Suppressor macrophage (primary cell): ENCODE data around the gene SLC4A2.

Source experiments
- DNase-seq, 4 experiments: peaks; one replicate each; pipeline ENCODE4 v3.0.0-alpha.2; 2020 to 2022

Gene SLC4A2

GRCh38 chr7:151115836-151116418 is 56.5 kb downstream of the SLC4A2 start:
- DNase-seq, result no peak

GRCh38 chr7:151116603-151117440 is 57.4 kb downstream of the SLC4A2 start:
- no peak for DNase-seq

GRCh38 chr7:151117565-151117964 is 58.2 kb downstream of the SLC4A2 start:
- DNase-seq, result no peak

GRCh38 chr7:151118108-151119054 is 59.0 kb downstream of the SLC4A2 start:
- DNase-seq, result no peak

- DNase-seq, result no peak
Measured at GRCh38 chr7:151119055-151119415, 59.6 kb downstream of the SLC4A2 start.

GRCh38 chr7:151119902-151120301 is 60.5 kb downstream of the SLC4A2 start:
- DNase-seq, result no peak

GRCh38 chr7:151120896-151121295 is 61.5 kb downstream of the SLC4A2 start:
- DNase-seq, result no peak

GRCh38 chr7:151121380-151122170 is 62.2 kb downstream of the SLC4A2 start:
- DNase-seq, result no peak

GRCh38 chr7:151122276-151122675 is 62.9 kb downstream of the SLC4A2 start:
- DNase-seq, result no peak

- no peak for DNase-seq
Measured at GRCh38 chr7:151122796-151123157, 63.4 kb downstream of the SLC4A2 start.

- no peak for DNase-seq
Measured at GRCh38 chr7:151123158-151123821, 63.9 kb downstream of the SLC4A2 start.

- peak; percentile 79 to 86 (median 82) for DNase-seq
Measured at GRCh38 chr7:151123822-151124464, 64.6 kb downstream of the SLC4A2 start.

GRCh38 chr7:151124481-151124880 is 65.1 kb downstream of the SLC4A2 start:
- no peak for DNase-seq

- no peak for DNase-seq
Measured at GRCh38 chr7:151124899-151125399, 65.6 kb downstream of the SLC4A2 start.

GRCh38 chr7:151125470-151125845 is 66.1 kb downstream of the SLC4A2 start:
- no peak for DNase-seq

GRCh38 chr7:151125846-151126481 is 66.6 kb downstream of the SLC4A2 start:
- no peak for DNase-seq
